ENCODE data around the gene GALNT17.

The GALNT17 gene

GRCh38 chr7:71361451-71362032, 229.6 kb downstream of the GALNT17 start:
- no peak for TF ChIP-seq EZH2 (IDR thresholded peaks at IDR 0.05)
- no peak for TF ChIP-seq POLR2AphosphoS5 (IDR thresholded peaks at IDR 0.05; ENCODE audit: borderline replicate concordance, low read depth, low read length)
- no peak for TF ChIP-seq FOXP2 (optimal IDR thresholded peaks at IDR 0.05; ENCODE audit: control extremely low read depth, extremely low read length, insufficient read depth)
- DNase-seq (ENCODE audit: low read depth, low spot score) = no peak
- H3K36me3 ChIP-seq (ENCODE audit: insufficient read depth, low read length) = peaks cover 11% of the 10 kb centered on the region; the same call in 1 of the 2 replicates

DNA sequence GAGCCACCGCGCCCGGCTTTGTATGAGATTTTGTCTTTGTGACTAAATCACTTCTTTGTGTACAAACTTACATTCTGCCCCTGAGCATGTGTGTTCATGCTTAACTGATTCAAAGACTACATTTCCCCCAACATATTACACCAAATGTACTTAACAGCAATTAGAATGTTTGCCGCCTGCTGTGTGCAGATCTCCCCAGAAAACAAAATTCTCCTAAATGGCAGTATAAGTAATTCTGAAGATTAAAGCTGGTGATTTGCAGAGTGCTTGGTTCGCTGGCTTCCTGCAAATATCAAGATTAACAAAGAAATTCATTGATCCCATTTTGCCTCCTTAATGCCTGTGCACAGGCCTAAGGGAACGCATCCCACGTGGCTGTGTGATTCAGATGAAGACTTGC, 230.3 kb downstream of the GALNT17 start:
- TF ChIP-seq FOXP2 (optimal IDR thresholded peaks at IDR 0.05; ENCODE audit: control extremely low read depth, extremely low read length, insufficient read depth) (no peak), POLR2AphosphoS5 (IDR thresholded peaks at IDR 0.05; ENCODE audit: borderline replicate concordance, low read depth, low read length) (no peak), EZH2 (IDR thresholded peaks at IDR 0.05) (no peak)

More at GRCh38 chr7:71361451-71362032, 229.6 kb downstream of the GALNT17 start:
- Histone ChIP-seq H3K4me3 (no peak overlapping the region), H3K9me3 (ENCODE audit: low read depth, low read length) (peaks cover 6% of the 10 kb centered on the region; the same call in 1 of the 2 replicates), H3K9ac (ENCODE audit: insufficient read length) (no peak overlapping the region), H3K27ac (no peak overlapping the region)

GRCh38 chr7:71363223-71363622, 231.3 kb downstream of the GALNT17 start:
- no peak for TF ChIP-seq POLR2AphosphoS5 (IDR thresholded peaks at IDR 0.05; ENCODE audit: borderline replicate concordance, low read depth, low read length)
- TF ChIP-seq EZH2 (IDR thresholded peaks at IDR 0.05) = no peak
- TF ChIP-seq FOXP2 (optimal IDR thresholded peaks at IDR 0.05; ENCODE audit: control extremely low read depth, extremely low read length, insufficient read depth) = no peak
- no peak overlapping the region for H3K9ac ChIP-seq (ENCODE audit: insufficient read length)
- H3K36me3 ChIP-seq (ENCODE audit: insufficient read depth, low read length) = peaks cover 8% of the 10 kb centered on the region; the same call in 1 of the 2 replicates
- no peak overlapping the region for H3K27ac ChIP-seq
- no peak for DNase-seq (ENCODE audit: low read depth, low spot score)
- no peak overlapping the region for H3K4me3 ChIP-seq
- H3K9me3 ChIP-seq (ENCODE audit: low read depth, low read length) = peaks cover 3% of the 10 kb centered on the region; the same call in 1 of the 2 replicates

More for the DNA sequence above, 230.3 kb downstream of the GALNT17 start:
- Histone ChIP-seq H3K9ac (ENCODE audit: insufficient read length) (no peak overlapping the region), H3K9me3 (ENCODE audit: low read depth, low read length) (peaks cover 6% of the 10 kb centered on the region; the same call in 1 of the 2 replicates), H3K36me3 (ENCODE audit: insufficient read depth, low read length) (peaks cover 11% of the 10 kb centered on the region; the same call in 1 of the 2 replicates), H3K4me3 (no peak overlapping the region), H3K27ac (no peak overlapping the region)
- DNase-seq (ENCODE audit: low read depth, low spot score) = no peak

GRCh38 chr7:71363627-71364026, 231.7 kb downstream of the GALNT17 start:
- no peak for TF ChIP-seq POLR2AphosphoS5 (IDR thresholded peaks at IDR 0.05; ENCODE audit: borderline replicate concordance, low read depth, low read length)
- TF ChIP-seq FOXP2 (optimal IDR thresholded peaks at IDR 0.05; ENCODE audit: control extremely low read depth, extremely low read length, insufficient read depth) = no peak
- no peak for TF ChIP-seq EZH2 (IDR thresholded peaks at IDR 0.05)
- Histone ChIP-seq H3K9me3 (ENCODE audit: low read depth, low read length) (no peaks in the 10 kb centered on the region; the same call in 1 of the 2 replicates), H3K4me3 (no peak overlapping the region), H3K9ac (ENCODE audit: insufficient read length) (no peak overlapping the region), H3K27ac (no peak overlapping the region), H3K36me3 (ENCODE audit: insufficient read depth, low read length) (peaks cover 8% of the 10 kb centered on the region; the same call in 1 of the 2 replicates)
- no peak for DNase-seq (ENCODE audit: low read depth, low spot score)

DNA sequence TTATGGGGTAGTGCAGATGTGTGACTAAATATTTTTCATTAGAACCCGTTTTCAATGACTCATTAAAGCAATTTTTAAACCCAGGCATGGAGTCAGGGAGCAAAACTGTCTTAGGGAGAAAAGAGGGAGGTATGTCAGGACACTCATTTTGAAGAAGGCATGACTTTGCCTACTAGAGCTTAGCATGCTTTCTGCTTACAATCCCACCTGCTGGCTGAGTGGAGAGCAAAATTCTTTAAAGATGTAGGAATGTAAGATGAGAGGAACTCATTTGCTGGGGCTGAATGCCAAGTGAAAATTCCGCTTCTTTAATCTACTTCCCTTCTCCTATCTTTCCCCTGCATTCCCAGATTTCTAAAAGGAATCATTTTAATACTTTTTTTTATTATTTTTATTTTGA, 232.6 kb downstream of the GALNT17 start:
- H3K9ac ChIP-seq (ENCODE audit: insufficient read length) = no peak overlapping the region
- no peak for DNase-seq (ENCODE audit: low read depth, low spot score)
- no peak overlapping the region for H3K4me3 ChIP-seq
- H3K9me3 ChIP-seq (ENCODE audit: low read depth, low read length) = no peaks in the 10 kb centered on the region
- H3K36me3 ChIP-seq (ENCODE audit: insufficient read depth, low read length) = no peaks in the 10 kb centered on the region; the same call in 1 of the 2 replicates
- no peak overlapping the region for H3K27ac ChIP-seq
- TF ChIP-seq EZH2 (IDR thresholded peaks at IDR 0.05) = no peak
- no peak for TF ChIP-seq POLR2AphosphoS5 (IDR thresholded peaks at IDR 0.05; ENCODE audit: borderline replicate concordance, low read depth, low read length)
- TF ChIP-seq FOXP2 (optimal IDR thresholded peaks at IDR 0.05; ENCODE audit: control extremely low read depth, extremely low read length, insufficient read depth) = no peak

DNA sequence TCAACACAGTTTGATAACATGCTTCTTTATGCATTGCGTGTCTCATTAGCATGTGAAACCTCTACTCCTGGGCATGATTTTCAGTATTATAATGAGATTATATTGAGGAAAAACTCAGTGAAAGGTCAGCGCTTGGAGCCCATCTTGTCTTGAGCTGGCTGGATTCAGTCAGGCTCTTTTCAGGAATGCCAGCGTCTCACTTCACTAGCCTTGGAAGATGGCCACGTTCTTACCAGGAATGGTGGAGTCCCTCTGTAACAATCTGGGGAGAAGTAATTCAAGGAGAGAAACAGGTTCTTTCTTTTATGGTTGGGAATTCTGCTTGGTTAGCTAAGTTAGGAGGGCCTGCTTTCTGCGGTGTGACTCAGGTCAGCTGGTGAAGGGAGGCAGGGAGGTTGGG, 241.0 kb downstream of the GALNT17 start:
- no peak for TF ChIP-seq POLR2AphosphoS5 (IDR thresholded peaks at IDR 0.05; ENCODE audit: borderline replicate concordance, low read depth, low read length)
- TF ChIP-seq FOXP2 (optimal IDR thresholded peaks at IDR 0.05; ENCODE audit: control extremely low read depth, extremely low read length, insufficient read depth) = no peak
- TF ChIP-seq EZH2 (IDR thresholded peaks at IDR 0.05) = no peak
- Histone ChIP-seq H3K27ac (no peak overlapping the region), H3K4me3 (no peak overlapping the region), H3K9me3 (ENCODE audit: low read depth, low read length) (peaks cover 9% of the 10 kb centered on the region; the same call in 1 of the 2 replicates), H3K36me3 (ENCODE audit: insufficient read depth, low read length) (no peaks in the 10 kb centered on the region; the same call in 1 of the 2 replicates), H3K9ac (ENCODE audit: insufficient read length) (no peak overlapping the region)
- DNase-seq (ENCODE audit: low read depth, low spot score) = no peak

GRCh38 chr7:71377062-71377461, 245.1 kb downstream of the GALNT17 start:
- TF ChIP-seq POLR2AphosphoS5 (IDR thresholded peaks at IDR 0.05; ENCODE audit: borderline replicate concordance, low read depth, low read length) (no peak), EZH2 (IDR thresholded peaks at IDR 0.05) (no peak), FOXP2 (optimal IDR thresholded peaks at IDR 0.05; ENCODE audit: control extremely low read depth, extremely low read length, insufficient read depth) (no peak)
- Histone ChIP-seq H3K36me3 (ENCODE audit: insufficient read depth, low read length) (no peaks in the 10 kb centered on the region; the same call in 1 of the 2 replicates), H3K27ac (no peak overlapping the region), H3K4me3 (no peak overlapping the region), H3K9ac (ENCODE audit: insufficient read length) (no peak overlapping the region), H3K9me3 (ENCODE audit: low read depth, low read length) (peaks cover 9% of the 10 kb centered on the region; the same call in 1 of the 2 replicates)
- no peak for DNase-seq (ENCODE audit: low read depth, low spot score)

DNA sequence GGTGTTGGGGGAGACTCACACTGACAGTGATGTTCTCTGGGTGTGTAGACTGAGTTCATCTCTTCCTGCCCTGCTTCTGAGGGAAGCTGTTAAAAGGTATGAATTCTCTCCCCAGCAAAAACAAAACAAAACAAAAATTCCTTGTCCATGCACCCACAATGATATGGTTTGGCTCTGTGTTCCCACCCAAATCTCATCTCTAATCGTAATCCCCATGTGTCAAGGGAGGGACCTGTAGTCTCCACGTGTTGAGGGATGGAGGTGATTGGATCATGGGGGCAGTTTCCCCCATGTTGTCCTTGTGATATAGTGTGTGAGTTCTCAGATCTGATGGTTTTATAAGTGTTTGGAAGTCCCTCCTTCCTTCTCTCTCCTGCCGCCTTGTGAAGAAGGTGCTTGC, 245.5 kb downstream of the GALNT17 start:
- Histone ChIP-seq H3K27ac (no peak overlapping the region), H3K9ac (ENCODE audit: insufficient read length) (no peak overlapping the region), H3K4me3 (no peak overlapping the region), H3K9me3 (ENCODE audit: low read depth, low read length) (peaks cover 9% of the 10 kb centered on the region; the same call in 1 of the 2 replicates), H3K36me3 (ENCODE audit: insufficient read depth, low read length) (no peaks in the 10 kb centered on the region; the same call in 1 of the 2 replicates)
- no peak for TF ChIP-seq EZH2 (IDR thresholded peaks at IDR 0.05)
- TF ChIP-seq POLR2AphosphoS5 (IDR thresholded peaks at IDR 0.05; ENCODE audit: borderline replicate concordance, low read depth, low read length) = no peak
- no peak for TF ChIP-seq FOXP2 (optimal IDR thresholded peaks at IDR 0.05; ENCODE audit: control extremely low read depth, extremely low read length, insufficient read depth)
- no peak for DNase-seq (ENCODE audit: low read depth, low spot score)
